ENCODE data around the gene NTM.

The NTM gene

DNA sequence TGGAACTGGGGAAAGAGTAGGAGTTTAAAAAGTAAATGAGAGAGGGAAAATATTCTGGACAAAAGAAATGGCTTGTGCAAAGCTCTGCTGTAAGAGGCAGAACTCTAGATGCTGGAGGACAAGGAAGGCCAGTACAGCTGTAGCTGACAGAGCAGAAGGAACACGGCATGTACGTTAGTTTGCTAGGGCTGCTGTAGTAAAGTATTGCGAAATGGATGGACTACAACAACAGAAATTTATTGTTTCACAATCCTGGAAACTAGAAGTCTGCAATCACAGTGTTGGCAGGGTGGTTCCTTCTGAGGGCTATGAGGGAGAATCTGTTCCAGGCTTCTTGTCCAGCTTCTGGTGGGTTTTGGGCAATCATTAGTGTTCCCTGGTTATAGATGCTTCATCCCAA is 454.4 kb downstream of the NTM start:
- DNase-seq (ENCODE audit: low spot score) = no peak

DNA sequence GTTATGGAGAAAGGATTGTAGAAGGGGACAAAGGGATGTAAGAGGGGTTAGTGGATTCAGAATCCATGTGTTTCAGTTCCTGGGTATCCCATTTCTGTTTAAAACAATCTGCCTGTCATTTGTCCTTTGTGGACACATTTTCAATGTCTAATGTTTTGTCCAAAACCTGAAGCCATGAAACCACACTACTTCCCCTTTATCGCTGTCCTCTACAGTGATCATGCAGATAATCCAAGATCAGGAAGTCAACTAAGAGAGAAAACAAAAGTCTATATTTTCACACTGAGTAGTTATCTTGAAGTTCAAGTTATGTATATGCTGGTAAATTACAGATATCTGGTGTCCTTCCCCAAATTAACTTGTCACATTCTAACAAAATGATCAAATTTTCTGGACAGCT is 457.0 kb downstream of the NTM start:
- no peak for DNase-seq (ENCODE audit: low spot score)

DNA sequence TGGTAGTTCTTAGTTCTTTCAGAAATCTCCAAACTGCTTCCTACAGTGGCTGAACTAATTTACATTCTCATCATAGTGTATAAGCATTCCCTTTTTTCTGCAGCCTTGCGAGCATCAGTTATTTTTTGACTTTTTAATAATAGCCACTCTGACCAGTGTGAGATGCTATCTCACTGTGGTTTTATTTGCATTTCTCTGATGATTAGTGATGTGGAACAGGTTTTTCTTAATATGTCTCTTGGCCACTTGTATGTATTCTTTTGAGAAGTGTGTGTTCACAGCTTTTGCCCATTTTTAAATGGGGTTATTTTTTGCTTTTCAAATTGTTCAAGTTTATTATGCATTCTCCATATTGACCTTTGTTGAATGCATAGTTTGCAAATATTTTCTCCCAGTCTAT is 459.3 kb downstream of the NTM start:
- DNase-seq (ENCODE audit: low spot score) = no peak

DNA sequence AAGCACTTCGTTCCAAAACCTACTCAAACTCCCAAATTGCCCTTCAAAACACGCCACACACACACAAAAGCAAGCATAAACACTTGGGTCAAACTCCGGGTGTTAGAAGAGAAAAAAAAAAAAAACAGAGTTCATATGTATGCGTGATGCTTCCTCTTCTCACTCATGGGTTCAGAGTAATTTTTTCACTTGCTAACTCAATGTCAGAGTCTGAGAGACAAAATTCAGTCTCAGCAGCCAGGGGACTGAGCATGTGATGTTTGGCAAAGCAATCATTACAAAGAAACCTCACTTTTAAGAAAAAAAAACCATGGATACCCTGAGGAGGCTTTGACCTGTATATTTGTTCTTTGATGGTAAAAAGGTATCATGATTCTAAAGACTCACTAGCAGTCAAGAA is 461.7 kb downstream of the NTM start:
- DNase-seq (ENCODE audit: low spot score) = no peak

DNA sequence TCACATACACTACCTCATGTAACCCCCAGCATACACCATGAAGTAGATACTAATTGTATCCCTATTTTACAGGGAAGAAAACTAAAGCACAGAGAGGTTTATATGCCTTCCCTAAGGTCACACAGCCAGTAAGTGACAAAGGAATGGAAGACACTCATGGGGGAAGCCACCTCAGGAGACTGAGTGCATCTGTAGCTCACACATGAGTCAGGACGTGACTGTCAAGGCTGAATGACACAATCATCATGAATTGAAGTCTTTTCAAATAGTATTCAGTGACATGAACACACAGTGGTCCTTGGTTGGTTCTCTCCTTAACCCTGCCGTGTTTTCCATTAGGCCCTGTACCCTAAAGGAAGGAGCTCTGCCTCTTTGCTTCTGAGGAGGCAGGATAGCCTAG is 463.0 kb downstream of the NTM start:
- no peak for DNase-seq (ENCODE audit: low spot score)

DNA sequence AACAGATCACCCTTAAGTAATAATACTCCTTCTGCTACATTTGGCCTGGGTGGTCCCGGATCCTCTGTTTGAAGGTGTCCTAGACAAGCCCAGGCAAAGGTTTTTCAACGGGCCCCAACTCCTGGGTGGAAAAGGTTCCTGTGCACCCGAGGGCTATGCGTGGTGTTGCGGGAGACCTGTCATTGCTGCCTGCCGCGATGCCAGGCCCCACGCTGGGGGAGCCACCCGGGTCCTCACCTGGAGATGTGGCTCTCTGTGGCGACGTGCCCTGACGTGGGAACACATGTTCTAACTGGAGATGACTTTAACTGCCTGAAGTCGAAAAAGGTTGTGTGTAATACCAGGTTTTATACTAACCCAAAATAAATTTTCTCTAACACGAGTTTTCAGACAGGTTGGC is 467.1 kb downstream of the NTM start:
- DNase-seq (ENCODE audit: low spot score) = no peak

DNA sequence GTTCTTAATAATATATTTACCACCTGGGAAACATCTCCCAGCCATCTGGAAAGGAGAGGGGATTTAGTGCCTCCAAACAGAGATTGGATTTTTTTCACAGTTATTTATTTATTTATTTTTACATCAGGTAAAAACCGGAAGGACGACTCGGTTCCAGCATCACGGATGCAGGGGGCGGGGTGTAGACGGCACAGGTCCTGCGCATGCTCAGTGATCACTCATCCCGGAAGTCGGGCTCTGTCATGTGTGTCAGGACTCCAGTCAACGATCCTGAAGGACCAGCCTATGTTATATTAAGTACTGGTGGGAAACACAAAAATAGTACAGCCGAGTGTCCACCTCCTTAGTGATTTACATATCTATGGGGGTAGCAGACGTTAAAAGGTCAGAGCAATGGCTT is 467.6 kb downstream of the NTM start:
- DNase-seq (ENCODE audit: low spot score) = no peak

DNA sequence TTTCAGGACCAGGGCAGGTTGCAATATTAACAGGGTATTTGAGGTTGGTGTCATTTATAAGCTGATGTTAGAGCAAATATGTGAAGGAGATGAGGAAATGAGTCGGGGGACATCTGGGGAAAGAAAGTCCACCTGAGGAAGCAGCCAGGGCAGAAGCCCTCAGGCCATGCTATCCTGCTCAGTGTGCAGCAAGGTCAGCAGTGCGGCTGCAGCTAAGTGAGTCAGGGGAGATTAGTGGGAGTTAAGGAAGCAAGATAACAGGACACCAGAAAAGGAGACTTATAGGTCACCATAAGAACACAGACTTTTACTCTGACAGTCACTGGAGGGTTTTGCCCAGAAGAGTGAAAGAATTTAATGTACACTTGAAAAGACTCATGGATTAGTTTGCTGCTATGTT is 468.9 kb downstream of the NTM start:
- no peak for DNase-seq (ENCODE audit: low spot score)

DNA sequence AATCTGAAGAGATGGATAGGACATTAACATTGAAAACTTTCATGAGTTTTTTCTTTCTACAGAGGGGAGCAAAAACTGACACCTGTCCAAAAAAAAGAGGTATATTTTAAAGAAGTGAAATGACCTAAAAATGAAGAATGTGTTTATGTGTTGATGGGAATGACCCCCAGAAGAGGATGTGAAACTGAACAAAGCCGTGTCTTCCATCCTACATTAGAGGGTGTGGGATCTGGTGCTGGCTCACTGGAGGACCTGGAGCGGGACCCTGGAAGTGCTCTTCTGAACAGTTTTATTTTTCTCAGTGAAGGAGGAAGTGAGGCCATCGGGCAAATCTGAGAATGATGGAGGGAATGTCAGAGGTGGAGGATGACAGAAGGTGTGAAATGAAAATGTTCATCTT is 470.1 kb downstream of the NTM start:
- no peak for DNase-seq (ENCODE audit: low spot score)

DNA sequence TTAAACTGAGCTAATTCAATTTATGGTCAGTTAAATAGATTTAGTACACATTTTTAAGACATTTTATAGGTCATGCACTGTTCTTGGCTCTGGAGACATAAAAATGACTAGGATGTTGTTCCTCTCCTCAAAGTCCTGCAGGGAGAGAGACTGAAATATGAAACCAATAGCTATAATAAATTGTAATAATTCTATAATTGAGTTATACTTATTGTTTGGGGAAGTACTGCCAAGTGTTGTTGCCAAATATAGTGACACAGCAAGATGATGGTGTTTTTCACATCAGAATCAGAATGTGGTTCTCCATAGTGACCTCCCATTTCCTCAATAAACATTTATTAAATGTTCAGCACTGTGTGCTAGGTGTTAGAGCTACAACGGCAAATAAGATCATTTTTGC is 470.6 kb downstream of the NTM start:
- DNase-seq (ENCODE audit: low spot score) = no peak

DNA sequence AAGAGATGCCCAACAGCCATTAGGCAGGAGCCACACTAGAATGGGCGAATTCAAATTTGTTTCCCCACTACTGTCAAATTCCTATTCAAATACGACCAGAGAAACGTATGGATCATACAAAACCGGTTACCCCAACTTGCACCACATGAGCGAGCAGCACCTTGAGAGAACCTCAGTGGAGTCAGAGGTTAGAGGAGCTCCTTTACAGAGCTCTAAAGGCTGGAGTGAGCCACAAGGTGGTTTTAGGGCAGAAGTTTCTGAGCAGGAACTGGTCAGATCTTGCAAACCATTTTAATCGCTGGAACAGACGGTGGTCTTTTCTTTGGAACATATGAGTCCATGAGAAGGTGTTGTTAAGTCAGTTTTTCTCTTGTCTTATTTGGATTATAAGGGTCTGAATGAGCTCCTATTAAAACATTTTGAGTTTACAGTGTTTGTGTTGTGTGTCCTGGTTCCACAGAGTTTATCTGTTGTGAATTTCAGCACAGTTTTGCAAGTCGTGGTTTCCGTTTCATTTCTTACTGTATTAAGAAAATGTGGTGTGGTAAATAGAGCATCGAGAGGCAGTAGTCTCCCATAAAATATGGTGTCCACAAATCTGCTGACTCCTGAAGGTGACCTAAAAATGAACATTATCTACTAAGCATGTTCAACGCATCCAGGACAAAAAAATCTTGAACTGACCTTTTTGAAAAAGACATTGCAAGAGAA is 471.7 kb downstream of the NTM start:
- no peak for DNase-seq (ENCODE audit: low spot score)

DNA sequence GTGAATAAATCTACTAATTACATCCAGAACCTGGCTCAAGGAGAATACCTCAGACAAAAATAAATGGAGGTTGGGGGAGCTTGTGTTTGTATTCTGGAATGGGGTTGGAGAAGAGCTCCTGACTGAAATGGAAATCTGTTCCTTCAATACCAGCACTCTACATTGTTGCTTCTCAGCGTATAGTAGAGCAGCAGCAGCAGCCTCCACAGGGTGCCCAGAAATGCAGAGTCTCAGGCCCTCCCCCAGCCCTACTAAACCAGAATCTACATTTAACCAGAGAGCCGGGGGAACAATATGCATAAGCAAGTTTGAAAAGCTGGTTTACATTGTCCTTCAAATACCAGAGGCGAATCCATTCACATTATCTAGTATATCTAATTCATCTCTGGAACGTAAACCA is 474.8 kb downstream of the NTM start:
- DNase-seq (ENCODE audit: low spot score) = no peak

DNA sequence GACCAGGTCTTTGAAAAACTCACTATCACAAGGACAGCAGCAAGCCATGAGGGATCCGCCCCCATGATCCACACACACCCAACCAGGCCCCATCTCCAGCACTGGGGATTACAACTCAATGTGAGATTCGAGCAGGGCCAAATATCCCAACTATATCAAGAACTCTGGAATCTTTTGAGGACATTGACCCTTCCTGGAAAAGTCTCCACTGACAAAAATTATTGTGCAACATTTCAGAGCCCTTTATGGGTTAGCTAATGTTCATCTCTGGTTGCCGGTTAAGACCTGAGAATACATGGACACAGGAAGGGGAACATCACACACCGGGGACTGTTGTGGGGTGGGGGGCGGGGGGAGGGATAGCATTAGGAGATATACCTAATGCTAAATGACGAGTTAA is 479.1 kb downstream of the NTM start:
- no peak for DNase-seq (ENCODE audit: low spot score)

DNA sequence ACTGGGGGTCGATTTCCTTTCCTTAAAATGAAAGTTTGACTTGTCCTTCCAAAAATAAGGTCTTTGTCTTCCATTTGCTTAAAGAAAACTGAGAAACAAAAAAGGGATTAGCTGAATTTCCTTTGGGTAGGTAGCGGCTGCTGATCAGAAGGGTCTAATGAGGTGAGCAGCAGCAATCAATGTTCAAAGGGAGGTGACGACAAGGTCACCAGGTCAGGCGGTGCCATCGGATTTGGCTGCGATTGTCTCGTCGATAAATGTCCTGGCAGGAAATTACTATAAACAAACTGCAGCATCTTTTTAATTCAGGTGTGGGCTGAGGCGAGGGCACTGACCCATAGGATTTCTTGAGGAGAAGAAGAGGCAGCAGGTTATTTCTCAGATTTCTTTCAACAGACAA is 480.1 kb downstream of the NTM start:
- DNase-seq (ENCODE audit: low spot score) = no peak

DNA sequence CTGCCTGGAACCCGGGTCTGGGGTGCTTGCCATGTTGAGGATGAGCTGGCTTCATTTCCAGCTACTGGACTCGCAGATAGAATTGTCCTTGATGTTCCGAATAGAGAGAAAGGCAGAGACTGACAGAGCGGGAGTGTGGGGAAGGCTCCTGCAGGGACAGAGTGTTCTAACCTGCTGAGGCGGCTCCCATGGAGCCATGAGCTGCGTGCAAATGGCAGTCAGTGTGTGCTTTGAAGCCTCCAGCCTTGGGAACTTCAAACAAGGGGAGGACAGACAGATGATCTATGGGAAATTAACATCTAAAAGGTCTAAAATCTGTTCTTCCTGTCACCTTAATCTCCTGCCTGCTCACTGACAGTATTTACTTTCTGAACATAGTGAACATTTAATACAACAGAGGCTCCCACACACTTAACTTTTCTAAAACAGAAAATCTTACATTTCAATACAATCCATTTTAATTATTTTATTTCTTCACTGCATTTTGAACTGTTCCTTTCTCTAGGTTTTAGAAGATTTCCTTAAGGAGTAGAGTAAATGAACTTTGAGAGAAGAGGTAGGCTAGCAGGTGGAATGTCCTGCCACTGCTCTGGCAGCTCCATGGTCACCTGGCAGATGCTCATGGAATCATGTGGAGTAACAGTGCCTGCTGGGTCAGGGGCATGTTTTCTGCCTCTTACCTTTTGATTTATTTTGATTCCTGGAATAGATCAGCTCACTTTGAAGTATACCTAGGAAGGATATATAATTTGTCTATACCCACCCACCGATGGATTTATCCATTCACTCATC is 481.7 kb downstream of the NTM start:
- DNase-seq (ENCODE audit: low spot score) = no peak

DNA sequence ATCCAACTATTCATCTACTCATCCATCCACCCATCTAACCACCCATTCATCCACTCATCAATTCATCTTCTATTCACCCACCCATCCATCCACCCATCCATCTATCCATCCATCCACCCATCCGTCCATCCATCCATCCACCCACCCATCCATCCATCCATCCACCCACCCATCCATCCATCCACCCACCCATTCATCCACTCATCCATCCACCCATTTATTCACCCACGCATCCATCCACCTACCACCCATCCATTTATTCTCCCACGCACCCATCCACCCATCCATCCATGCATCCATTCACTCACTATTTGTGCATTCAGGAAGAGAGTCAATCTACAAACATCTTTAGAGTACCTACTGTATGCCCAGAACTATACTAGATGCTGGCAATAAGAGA is 482.3 kb downstream of the NTM start:
- no peak for DNase-seq (ENCODE audit: low spot score)

DNA sequence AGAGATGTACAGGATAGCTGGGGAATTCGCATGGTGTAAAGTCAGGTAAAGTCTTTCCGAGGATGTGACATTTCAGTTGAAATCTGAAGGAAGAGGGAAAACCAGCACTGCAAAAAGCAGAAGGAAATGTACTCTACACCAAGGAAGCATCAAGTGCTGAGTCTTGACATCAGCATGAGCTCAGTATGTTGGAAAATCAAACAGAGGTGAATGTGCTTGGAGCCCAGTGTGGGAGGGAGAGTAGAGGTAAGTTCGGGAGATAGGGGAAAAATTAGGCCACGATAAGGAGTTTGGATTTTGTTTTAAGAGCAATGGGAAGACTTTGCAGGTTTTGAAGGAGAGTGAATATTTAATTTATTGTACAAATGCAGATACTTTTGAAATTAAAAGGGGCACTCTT is 484.0 kb downstream of the NTM start:
- no peak for DNase-seq (ENCODE audit: low spot score)

DNA sequence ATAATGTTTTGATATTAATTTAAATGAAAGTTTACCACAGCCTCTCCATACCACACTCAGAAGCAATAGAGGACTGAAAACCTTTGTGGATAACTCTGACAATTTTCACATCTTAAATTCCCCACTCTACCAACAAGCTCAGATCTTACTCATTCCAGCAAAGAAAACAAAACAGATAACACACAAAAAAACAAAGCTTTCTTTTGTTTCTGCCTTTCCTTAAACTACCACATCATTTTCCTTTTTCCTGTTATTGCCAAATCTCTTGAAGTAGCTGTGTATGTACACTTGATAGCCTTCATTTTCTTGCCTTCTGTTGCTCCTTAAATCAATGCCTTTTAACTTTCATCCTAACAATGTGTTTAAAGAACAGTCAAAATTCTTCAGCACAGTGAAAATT is 484.9 kb downstream of the NTM start:
- no peak for DNase-seq (ENCODE audit: low spot score)

DNA sequence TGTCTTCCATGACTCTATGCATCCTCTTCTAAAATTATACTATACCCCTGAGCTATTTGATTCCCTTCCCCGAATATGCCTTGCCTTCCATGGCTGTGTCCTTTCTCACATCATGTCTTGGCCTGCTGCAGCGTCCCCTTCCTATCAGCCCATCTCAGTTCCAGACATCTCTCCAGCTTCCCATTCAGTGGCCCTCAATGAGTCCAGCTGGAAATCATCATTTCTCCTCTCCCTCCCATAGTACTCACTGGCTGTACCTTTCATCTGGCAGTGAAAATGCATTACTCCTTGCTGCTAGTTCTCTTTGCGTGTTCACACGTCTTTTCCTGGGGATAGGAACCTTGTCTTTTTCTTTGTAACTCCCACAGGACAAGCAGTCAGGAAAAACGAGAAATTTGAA is 486.8 kb downstream of the NTM start:
- no peak for DNase-seq (ENCODE audit: low spot score)

DNA sequence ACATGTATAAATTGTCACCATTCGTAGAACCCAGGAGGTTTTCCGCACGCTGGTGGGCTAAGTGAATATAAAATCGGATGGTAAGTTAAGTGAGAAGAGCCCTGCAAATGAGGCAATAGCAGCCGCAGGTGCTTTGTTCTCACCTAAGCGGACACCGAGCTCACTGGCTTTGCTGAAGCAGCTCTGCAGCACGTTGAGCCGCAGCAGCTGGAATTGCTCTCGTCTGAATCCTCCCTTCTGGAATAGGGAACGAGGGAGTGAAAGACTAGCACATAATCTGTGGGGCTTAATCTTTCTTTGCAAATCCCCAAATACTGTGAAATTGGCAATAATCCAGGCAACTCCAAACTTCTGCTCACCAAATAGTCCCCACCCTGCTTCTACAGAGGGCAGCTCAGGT is 488.1 kb downstream of the NTM start:
- DNase-seq (ENCODE audit: low spot score) = no peak

DNA sequence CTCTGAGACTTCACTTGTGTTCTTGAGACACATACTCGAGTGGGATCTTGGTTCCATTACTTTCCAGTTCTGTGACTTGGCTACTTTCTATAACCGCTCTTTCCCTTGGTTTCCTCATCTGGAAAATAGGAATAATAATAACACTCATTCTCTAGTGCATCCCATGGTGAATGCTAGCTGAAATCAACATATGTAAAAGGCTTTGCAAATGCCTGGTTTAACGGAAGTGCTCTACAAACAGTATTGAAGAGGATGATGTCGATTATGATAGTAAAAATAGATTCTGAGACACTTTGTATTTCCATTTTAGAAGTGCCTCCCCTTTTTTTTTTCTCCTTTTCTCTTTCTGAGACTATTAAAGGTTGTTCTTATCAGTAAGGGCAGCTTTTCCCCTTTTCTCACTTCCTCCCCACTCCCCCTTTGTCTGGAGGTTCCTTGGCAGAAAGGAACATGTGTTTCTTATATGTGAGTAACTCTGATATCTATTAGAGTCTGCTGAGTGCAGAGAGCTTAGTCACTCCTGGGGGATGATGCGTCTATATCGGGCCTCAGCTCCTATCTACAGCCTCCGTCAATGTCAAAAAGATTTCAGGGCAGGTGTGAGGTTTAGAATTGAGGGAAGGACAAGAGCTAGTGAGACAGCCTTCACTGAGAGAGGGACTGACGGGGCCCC is 489.3 kb downstream of the NTM start:
- no peak for DNase-seq (ENCODE audit: low spot score)

DNA sequence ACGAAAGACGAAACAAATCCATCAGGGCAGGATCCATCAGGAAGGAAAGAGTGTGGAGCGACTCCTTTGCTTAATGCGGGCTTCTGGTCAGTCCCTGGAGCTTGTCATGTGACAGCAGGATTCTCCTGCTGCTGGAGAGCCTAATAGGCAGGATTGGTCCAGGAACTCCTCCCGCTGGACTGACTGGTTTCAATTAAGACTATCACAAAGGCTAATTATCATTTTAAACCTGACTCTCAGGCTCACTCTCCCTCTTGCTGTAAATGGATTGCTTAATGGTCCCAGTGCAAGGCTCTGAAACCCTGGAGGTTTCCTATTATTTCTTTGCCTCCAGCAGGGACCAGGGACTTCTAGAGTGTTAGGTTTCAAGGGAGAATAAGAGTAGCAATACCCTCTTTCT is 493.8 kb downstream of the NTM start:
- DNase-seq (ENCODE audit: low spot score) = no peak

DNA sequence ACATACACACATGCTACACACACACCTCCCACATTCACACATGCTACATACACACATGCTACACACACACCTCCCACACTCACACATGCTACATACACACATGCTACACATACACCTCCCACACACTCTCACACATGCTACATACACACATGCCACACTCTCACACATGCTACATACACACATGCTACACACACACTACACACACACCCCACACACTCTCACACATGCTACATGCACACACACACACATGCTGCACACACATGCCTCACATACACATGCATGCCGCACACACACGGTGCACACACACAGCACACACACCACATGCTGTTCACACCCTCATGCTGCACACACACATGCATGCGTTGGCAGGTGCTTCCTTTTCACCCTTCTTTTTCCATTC is 495.4 kb downstream of the NTM start:
- DNase-seq (ENCODE audit: low spot score) = no peak

Measured in activated CD4-positive, alpha-beta T cell treated with anti-CD3 and anti-CD28 coated beads, Interleukin-2, Interleukin-4, amounts not matched to agents 100 ng/mL and 50 ng/mL, durations not matched to agents 16 hours and 8 hours (primary cell).